Loucy (cell line): Measurements from ENCODE around the gene OTUD5.

Experiments
- H2AFZ ChIP-seq: fragments of 200-600 bp; sonication (generic); 2 replicates; pipeline ENCODE4 v1.6.0; 2016; ENCODE audit warnings: antibody characterized with exemption, mild to moderate bottlenecking, low read length, moderate library complexity
- H3F3A ChIP-seq: fragments of 200-600 bp; 2 replicates; pipeline ENCODE4 v1.6.0; 2016; ENCODE audit warnings: antibody characterized with exemption, low read depth, mild to moderate bottlenecking
- H3K27me3 ChIP-seq: fragments of 200-600 bp; sonication (generic); 2 replicates; pipeline ENCODE4 v1.6.1; 2014; ENCODE audit warnings: low read length, mild to moderate bottlenecking; ENCODE audit not compliant: insufficient read depth, poor library complexity, severe bottlenecking
- H3K36me3 ChIP-seq: fragments of 200-600 bp; sonication (generic); 2 replicates; pipeline ENCODE4 v1.6.1; 2016; ENCODE audit warnings: low read length; ENCODE audit not compliant: insufficient read depth
- H3K4me1 ChIP-seq: fragments of 200-600 bp; sonication (generic); 2 replicates; pipeline ENCODE4 v1.5.1; 2014; ENCODE audit warnings: low read length, mild to moderate bottlenecking; ENCODE audit not compliant: insufficient read depth, poor library complexity, severe bottlenecking
- H3K4me2 ChIP-seq: fragments of 200-600 bp; sonication (generic); 2 replicates; pipeline ENCODE4 v1.6.0; 2014; ENCODE audit warnings: antibody characterized with exemption, low read length, low read depth, mild to moderate bottlenecking; ENCODE audit not compliant: poor library complexity, severe bottlenecking
- H3K4me3 ChIP-seq: fragments of 200-600 bp; sonication (generic); 2 replicates; pipeline ENCODE4 v1.5.1; 2014; ENCODE audit warnings: low read length, mild to moderate bottlenecking, mixed read lengths; ENCODE audit not compliant: poor library complexity, severe bottlenecking
- H3K79me2 ChIP-seq: fragments of 200-600 bp; sonication (generic); 2 replicates; pipeline ENCODE4 v1.6.1; 2014; ENCODE audit warnings: low read length; ENCODE audit not compliant: insufficient read depth
- H3K9ac ChIP-seq: fragments of 200-600 bp; sonication (generic); 2 replicates; pipeline ENCODE4 v1.6.0; 2014; ENCODE audit warnings: mild to moderate bottlenecking, low read depth, low read length, moderate library complexity; ENCODE audit not compliant: poor library complexity, severe bottlenecking
- H3K9me2 ChIP-seq: fragments of 200-600 bp; sonication (generic); replicated peaks from 2 replicates; pipeline ENCODE4 v1.6.1; 2016; ENCODE audit warnings: low read depth, low read length, mixed read lengths
- H3K9me3 ChIP-seq: fragments of 200-600 bp; sonication (generic); 2 replicates; pipeline ENCODE4 v1.6.1; 2014; ENCODE audit warnings: mild to moderate bottlenecking, antibody characterized with exemption, low read length, low read depth; ENCODE audit not compliant: insufficient read depth
- H4K20me1 ChIP-seq: fragments of 200-600 bp; sonication (generic); 2 replicates; pipeline ENCODE4 v1.6.0; 2014; ENCODE audit warnings: antibody characterized with exemption, low read length, mild to moderate bottlenecking; ENCODE audit not compliant: insufficient read depth, poor library complexity, severe bottlenecking
- EZH2phosphoT487 ChIP-seq: fragments of 200-600 bp; IDR thresholded peaks from 2 replicates; pipeline ENCODE4 v1.6.1; 2018; ENCODE audit warnings: antibody characterized with exemption, mild to moderate bottlenecking, moderate library complexity, borderline replicate concordance
- TF ChIP-seq, protein P1 (sequence below): fragments of 200-600 bp; sonication (generic); conservative IDR thresholded peaks from 2 replicates; pipeline ENCODE4 v1.5.1; 2014; ENCODE audit warnings: mild to moderate bottlenecking, antibody characterized with exemption, low read length

OTUD5 gene

GRCh38 chrX:48936429-48937053 lies 20.9 kb downstream of the OTUD5 start:
- Histone ChIP-seq H3K4me1 (peaks cover 5% of the 10 kb centered on the region), H3K36me3 (peaks cover 40% of the 10 kb centered on the region; the same call in 1 of the 2 replicates)

DNA sequence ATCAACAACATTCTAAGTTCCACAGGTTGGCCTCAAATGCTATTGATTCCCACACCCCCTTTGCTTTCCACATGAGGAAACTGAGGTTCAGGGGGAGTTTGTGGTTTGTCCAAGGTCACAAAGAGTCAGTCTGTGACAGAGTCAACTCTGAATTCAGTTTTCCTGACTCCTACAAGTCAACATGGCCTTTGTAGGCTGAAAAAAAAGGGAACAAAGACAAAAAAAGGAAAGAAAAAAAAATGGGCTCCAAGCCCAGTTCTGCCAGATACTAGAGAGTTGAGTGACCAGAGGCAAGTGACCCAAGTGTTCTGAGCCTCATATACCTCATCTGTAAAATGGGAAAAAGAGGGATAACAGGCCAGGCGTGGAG lies 22.1 kb downstream of the OTUD5 start:
- H3K4me3 ChIP-seq, result no peak overlapping the region
- H3K27me3 ChIP-seq, result no peaks in the 10 kb centered on the region
- no peak overlapping the region for H3K9ac ChIP-seq
- peaks cover 42% of the 10 kb centered on the region; the same call in 1 of the 2 replicates for H3K36me3 ChIP-seq
- H3K9me3 ChIP-seq, result no peaks in the 10 kb centered on the region
- no peak overlapping the region for H3K4me2 ChIP-seq
- H3K9me2 ChIP-seq, result no peaks in the 10 kb centered on the region
- H2AFZ ChIP-seq, result no peak overlapping the region
- H3F3A ChIP-seq, result no peaks in the 10 kb centered on the region
- peaks cover 5% of the 10 kb centered on the region for H4K20me1 ChIP-seq
- TF ChIP-seq, protein P1, sequence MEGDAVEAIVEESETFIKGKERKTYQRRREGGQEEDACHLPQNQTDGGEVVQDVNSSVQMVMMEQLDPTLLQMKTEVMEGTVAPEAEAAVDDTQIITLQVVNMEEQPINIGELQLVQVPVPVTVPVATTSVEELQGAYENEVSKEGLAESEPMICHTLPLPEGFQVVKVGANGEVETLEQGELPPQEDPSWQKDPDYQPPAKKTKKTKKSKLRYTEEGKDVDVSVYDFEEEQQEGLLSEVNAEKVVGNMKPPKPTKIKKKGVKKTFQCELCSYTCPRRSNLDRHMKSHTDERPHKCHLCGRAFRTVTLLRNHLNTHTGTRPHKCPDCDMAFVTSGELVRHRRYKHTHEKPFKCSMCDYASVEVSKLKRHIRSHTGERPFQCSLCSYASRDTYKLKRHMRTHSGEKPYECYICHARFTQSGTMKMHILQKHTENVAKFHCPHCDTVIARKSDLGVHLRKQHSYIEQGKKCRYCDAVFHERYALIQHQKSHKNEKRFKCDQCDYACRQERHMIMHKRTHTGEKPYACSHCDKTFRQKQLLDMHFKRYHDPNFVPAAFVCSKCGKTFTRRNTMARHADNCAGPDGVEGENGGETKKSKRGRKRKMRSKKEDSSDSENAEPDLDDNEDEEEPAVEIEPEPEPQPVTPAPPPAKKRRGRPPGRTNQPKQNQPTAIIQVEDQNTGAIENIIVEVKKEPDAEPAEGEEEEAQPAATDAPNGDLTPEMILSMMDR, result no peak
- TF ChIP-seq EZH2phosphoT487, result no peak
- H3K4me1 ChIP-seq, result peaks cover 5% of the 10 kb centered on the region
- H3K79me2 ChIP-seq, result peaks cover 15% of the 10 kb centered on the region; the same call in 1 of the 2 replicates

More at GRCh38 chrX:48936429-48937053, 20.9 kb downstream of the OTUD5 start:
- peak overlapping the region; percentile 46 for H3K4me2 ChIP-seq
- H3K9me3 ChIP-seq, result no peaks in the 10 kb centered on the region
- H3K4me3 ChIP-seq, result no peak overlapping the region
- no peaks in the 10 kb centered on the region for H3F3A ChIP-seq
- no peaks in the 10 kb centered on the region for H3K9me2 ChIP-seq
- H3K27me3 ChIP-seq, result no peaks in the 10 kb centered on the region
- peaks cover 22% of the 10 kb centered on the region; the same call in 1 of the 2 replicates for H3K79me2 ChIP-seq
- no peak overlapping the region for H3K9ac ChIP-seq
- H2AFZ ChIP-seq, result no peak overlapping the region
- peaks cover 5% of the 10 kb centered on the region for H4K20me1 ChIP-seq
- TF ChIP-seq, protein P1, result no peak
- TF ChIP-seq EZH2phosphoT487, result no peak

GRCh38 chrX:48934581-48935300 lies 22.7 kb downstream of the OTUD5 start:
- peaks cover 5% of the 10 kb centered on the region for H3K4me1 ChIP-seq
- no peak overlapping the region for H3K4me2 ChIP-seq
- no peaks in the 10 kb centered on the region for H3K9me3 ChIP-seq
- no peak overlapping the region for H2AFZ ChIP-seq
- peaks cover 5% of the 10 kb centered on the region for H4K20me1 ChIP-seq
- no peak overlapping the region for H3K9ac ChIP-seq
- H3K36me3 ChIP-seq, result peaks cover 39% of the 10 kb centered on the region; the same call in 1 of the 2 replicates
- TF ChIP-seq EZH2phosphoT487, result no peak
- TF ChIP-seq, protein P1, result no peak
- peaks cover 10% of the 10 kb centered on the region; the same call in 1 of the 2 replicates for H3K79me2 ChIP-seq
- H3K9me2 ChIP-seq, result no peaks in the 10 kb centered on the region
- H3K27me3 ChIP-seq, result no peaks in the 10 kb centered on the region
- H3F3A ChIP-seq, result no peaks in the 10 kb centered on the region
- H3K4me3 ChIP-seq, result no peak overlapping the region
